Measurements from ENCODE around the gene NMS. TPM values are rescaled to one million over a fixed set of nuclear protein-coding genes. Genes with fewer than 3 reads are reported as not detected.

NMS gene, protein sequence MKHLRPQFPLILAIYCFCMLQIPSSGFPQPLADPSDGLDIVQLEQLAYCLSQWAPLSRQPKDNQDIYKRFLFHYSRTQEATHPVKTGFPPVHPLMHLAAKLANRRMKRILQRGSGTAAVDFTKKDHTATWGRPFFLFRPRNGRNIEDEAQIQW
- polyA plus RNA-seq (2013, experiment 1 of 2), result not detected
- not detected for polyA plus RNA-seq (2013, experiment 2 of 2)

DNA sequence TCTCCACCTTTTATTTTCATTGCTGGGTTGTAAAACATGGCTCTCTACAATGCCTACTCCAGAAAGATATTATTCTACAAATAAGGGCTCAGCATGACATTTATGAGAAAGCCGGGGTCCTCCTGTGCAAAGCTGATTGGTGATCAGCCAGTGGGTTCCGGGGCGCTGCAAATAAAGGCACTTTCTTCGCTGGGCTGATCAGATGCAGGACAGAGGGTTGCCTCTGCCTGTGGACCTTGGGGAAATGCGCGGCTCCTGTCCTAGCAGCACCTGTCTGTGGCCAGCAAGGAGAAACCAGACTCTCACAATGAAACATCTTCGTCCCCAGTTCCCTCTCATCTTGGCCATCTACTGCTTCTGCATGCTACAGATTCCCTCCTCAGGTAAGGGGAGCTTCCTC lies at the start of gene NMS:
TSS of gene NMS (plus strand) at position 301 of the 400 bp plus-strand sequence. CDS start at position 308, 7 bp downstream.
- H2BK120ac ChIP-seq (ENCODE audit: low read depth, low read length), result no peak within 1 kb of the TSS
- H3K18ac ChIP-seq (ENCODE audit: low read length), result no peak within 1 kb of the TSS
- H3K14ac ChIP-seq (ENCODE audit: low read length), result no peak within 1 kb of the TSS
- no peak within 1 kb of the TSS for H4K8ac ChIP-seq (ENCODE audit: low read depth, low read length)
- H3K79me1 ChIP-seq (ENCODE audit: low read depth, low read length), result no peaks in the 10 kb centered on the region
- H3K27me3 ChIP-seq (ENCODE audit: control insufficient read depth in 3 of 3, insufficient read depth in 3 of 3, low read depth in 1 of 3, low read length in 3 of 3), result no peaks in the 10 kb centered on the region
- H2BK12ac ChIP-seq (ENCODE audit: low read length), result no peak within 1 kb of the TSS
- no peak within 1 kb of the TSS for H3K4me2 ChIP-seq (ENCODE audit: insufficient read depth, low read length, poor library complexity, severe bottlenecking)
- no peak within 1 kb of the TSS for H3K9ac ChIP-seq (ENCODE audit: low read depth, low read length, poor library complexity)
- no peak within 1 kb of the TSS for H3K23ac ChIP-seq (ENCODE audit: low read depth, low read length, poor library complexity)
- WGBS, 2 donors (ENCODE audit: extremely low coverage in 2 of 2, insufficient read length in 2 of 2, insufficient replicate concordance in 1 of 2), result no CpG with 5 or more reads among the region's 7 CpGs
- no peak within 1 kb of the TSS for H2BK15ac ChIP-seq (ENCODE audit: low read length)
- H2BK5ac ChIP-seq (ENCODE audit: low read length), result no peak within 1 kb of the TSS
- no peak within 1 kb of the TSS for H4K91ac ChIP-seq (ENCODE audit: low read depth, low read length, poor library complexity)
- H2AFZ ChIP-seq (ENCODE audit: low read length), result no peak within 1 kb of the TSS
- H3K4ac ChIP-seq (ENCODE audit: low read length), result no peak within 1 kb of the TSS
- no peak within 1 kb of the TSS for H3K27ac ChIP-seq (replicated peaks; ENCODE audit: low read length)
- H3K9me3 ChIP-seq (replicated peaks in 1 of 2; ENCODE audit: control insufficient read depth in 2 of 2, insufficient read depth in 1 of 2, low read depth in 1 of 2, low read length in 2 of 2), result no peaks in the 10 kb centered on the region
- no peak for DNase-seq (ENCODE audit: low spot score)
- no peak within 1 kb of the TSS for H2AK5ac ChIP-seq (ENCODE audit: low read depth, low read length)
- H3K4me3 ChIP-seq (ENCODE audit: low read length in 2 of 2), result no peak within 1 kb of the TSS
- no peaks in the 10 kb centered on the region for H3K36me3 ChIP-seq (replicated peaks in 1 of 2; ENCODE audit: control insufficient read depth in 2 of 2, insufficient read depth in 2 of 2, low read length in 2 of 2)
- no peaks in the 10 kb centered on the region for H3K4me1 ChIP-seq (ENCODE audit: control insufficient read depth in 2 of 2, insufficient read depth in 1 of 2, low read depth in 1 of 2, low read length in 2 of 2)

- Histone ChIP-seq H2BK5ac (ENCODE audit: low read length) (no peak overlapping the region), H3K9ac (ENCODE audit: low read depth, low read length, poor library complexity) (no peak overlapping the region), H3K36me3 (replicated peaks in 1 of 2; ENCODE audit: control insufficient read depth in 2 of 2, insufficient read depth in 2 of 2, low read length in 2 of 2) (no peaks in the 10 kb centered on the region), H4K91ac (ENCODE audit: low read depth, low read length, poor library complexity) (no peak overlapping the region), H3K18ac (ENCODE audit: low read length) (no peak overlapping the region), H3K27me3 (ENCODE audit: control insufficient read depth in 3 of 3, insufficient read depth in 3 of 3, low read depth in 1 of 3, low read length in 3 of 3) (peaks cover 0 to 10% (median 0%) of the 10 kb centered on the region in 3 experiments), H3K14ac (ENCODE audit: low read length) (no peak overlapping the region), H3K4me3 (ENCODE audit: low read length in 2 of 2) (no peak overlapping the region), H3K4ac (ENCODE audit: low read length) (no peak overlapping the region), H3K23ac (ENCODE audit: low read depth, low read length, poor library complexity) (no peak overlapping the region), H3K27ac (replicated peaks; ENCODE audit: low read length) (no peak overlapping the region), H2AK5ac (ENCODE audit: low read depth, low read length) (no peak overlapping the region), H3K4me2 (ENCODE audit: insufficient read depth, low read length, poor library complexity, severe bottlenecking) (no peak overlapping the region), H2AFZ (ENCODE audit: low read length) (no peak overlapping the region), H3K9me3 (replicated peaks in 1 of 2; ENCODE audit: control insufficient read depth in 2 of 2, insufficient read depth in 1 of 2, low read depth in 1 of 2, low read length in 2 of 2) (no peaks in the 10 kb centered on the region), H3K4me1 (ENCODE audit: control insufficient read depth in 2 of 2, insufficient read depth in 1 of 2, low read depth in 1 of 2, low read length in 2 of 2) (no peaks in the 10 kb centered on the region), H3K79me1 (ENCODE audit: low read depth, low read length) (no peaks in the 10 kb centered on the region), H2BK12ac (ENCODE audit: low read length) (no peak overlapping the region), H4K8ac (ENCODE audit: low read depth, low read length) (no peak overlapping the region), H2BK120ac (ENCODE audit: low read depth, low read length) (no peak overlapping the region), H2BK15ac (ENCODE audit: low read length) (no peak overlapping the region)
- no CpG with 5 or more reads among the region's 4 CpGs for WGBS, 2 donors (ENCODE audit: extremely low coverage in 2 of 2, insufficient read length in 2 of 2, insufficient replicate concordance in 1 of 2)
- no peak for DNase-seq (ENCODE audit: low spot score)
Measured at GRCh38 chr2:100422320-100423055, 47.8 kb upstream of the NMS start.

- H3K4me3 ChIP-seq (ENCODE audit: low read length in 2 of 2), result no peak overlapping the region
- no peak overlapping the region for H2AFZ ChIP-seq (ENCODE audit: low read length)
- H2BK120ac ChIP-seq (ENCODE audit: low read depth, low read length), result no peak overlapping the region
- H2BK12ac ChIP-seq (ENCODE audit: low read length), result no peak overlapping the region
- no peak overlapping the region for H3K23ac ChIP-seq (ENCODE audit: low read depth, low read length, poor library complexity)
- no peaks in the 10 kb centered on the region for H3K4me1 ChIP-seq (ENCODE audit: control insufficient read depth in 2 of 2, insufficient read depth in 1 of 2, low read depth in 1 of 2, low read length in 2 of 2)
- H3K4me2 ChIP-seq (ENCODE audit: insufficient read depth, low read length, poor library complexity, severe bottlenecking), result no peak overlapping the region
- no CpG with 5 or more reads among the region's 1 CpG for WGBS, 2 donors (ENCODE audit: extremely low coverage in 2 of 2, insufficient read length in 2 of 2, insufficient replicate concordance in 1 of 2)
- no peak for DNase-seq (ENCODE audit: low spot score)
- H2BK5ac ChIP-seq (ENCODE audit: low read length), result no peak overlapping the region
- H3K27ac ChIP-seq (replicated peaks; ENCODE audit: low read length), result no peak overlapping the region
- no peak overlapping the region for H2AK5ac ChIP-seq (ENCODE audit: low read depth, low read length)
- no peak overlapping the region for H3K9ac ChIP-seq (ENCODE audit: low read depth, low read length, poor library complexity)
- no peak overlapping the region for H3K4ac ChIP-seq (ENCODE audit: low read length)
- H3K9me3 ChIP-seq (replicated peaks in 1 of 2; ENCODE audit: control insufficient read depth in 2 of 2, insufficient read depth in 1 of 2, low read depth in 1 of 2, low read length in 2 of 2), result no peaks in the 10 kb centered on the region
- no peak overlapping the region for H3K18ac ChIP-seq (ENCODE audit: low read length)
- H3K14ac ChIP-seq (ENCODE audit: low read length), result no peak overlapping the region
- no peaks in the 10 kb centered on the region for H3K36me3 ChIP-seq (replicated peaks in 1 of 2; ENCODE audit: control insufficient read depth in 2 of 2, insufficient read depth in 2 of 2, low read length in 2 of 2)
- H2BK15ac ChIP-seq (ENCODE audit: low read length), result no peak overlapping the region
- no peak overlapping the region for H4K91ac ChIP-seq (ENCODE audit: low read depth, low read length, poor library complexity)
- no peaks in the 10 kb centered on the region for H3K79me1 ChIP-seq (ENCODE audit: low read depth, low read length)
- H3K27me3 ChIP-seq (ENCODE audit: control insufficient read depth in 3 of 3, insufficient read depth in 3 of 3, low read depth in 1 of 3, low read length in 3 of 3), result peaks cover 0 to 10% (median 0%) of the 10 kb centered on the region in 3 experiments
- H4K8ac ChIP-seq (ENCODE audit: low read depth, low read length), result no peak overlapping the region
Measured at GRCh38 chr2:100423631-100424030, 46.7 kb upstream of the NMS start.

- H3K23ac ChIP-seq (ENCODE audit: low read depth, low read length, poor library complexity), result no peak overlapping the region
- H3K27me3 ChIP-seq (ENCODE audit: control insufficient read depth in 3 of 3, insufficient read depth in 3 of 3, low read depth in 1 of 3, low read length in 3 of 3), result peaks cover 0 to 10% (median 0%) of the 10 kb centered on the region in 3 experiments
- no peak overlapping the region for H3K9ac ChIP-seq (ENCODE audit: low read depth, low read length, poor library complexity)
- DNase-seq (ENCODE audit: low spot score), result no peak
- no peaks in the 10 kb centered on the region for H3K36me3 ChIP-seq (replicated peaks in 1 of 2; ENCODE audit: control insufficient read depth in 2 of 2, insufficient read depth in 2 of 2, low read length in 2 of 2)
- H2BK120ac ChIP-seq (ENCODE audit: low read depth, low read length), result no peak overlapping the region
- H2AFZ ChIP-seq (ENCODE audit: low read length), result no peak overlapping the region
- H3K27ac ChIP-seq (replicated peaks; ENCODE audit: low read length), result no peak overlapping the region
- H2BK12ac ChIP-seq (ENCODE audit: low read length), result no peak overlapping the region
- H4K8ac ChIP-seq (ENCODE audit: low read depth, low read length), result no peak overlapping the region
- H4K91ac ChIP-seq (ENCODE audit: low read depth, low read length, poor library complexity), result no peak overlapping the region
- no CpG with 5 or more reads among the region's 4 CpGs for WGBS, 2 donors (ENCODE audit: extremely low coverage in 2 of 2, insufficient read length in 2 of 2, insufficient replicate concordance in 1 of 2)
- H3K4ac ChIP-seq (ENCODE audit: low read length), result no peak overlapping the region
- H3K4me3 ChIP-seq (ENCODE audit: low read length in 2 of 2), result no peak overlapping the region
- H2BK5ac ChIP-seq (ENCODE audit: low read length), result no peak overlapping the region
- no peaks in the 10 kb centered on the region for H3K79me1 ChIP-seq (ENCODE audit: low read depth, low read length)
- H3K4me2 ChIP-seq (ENCODE audit: insufficient read depth, low read length, poor library complexity, severe bottlenecking), result no peak overlapping the region
- no peak overlapping the region for H3K14ac ChIP-seq (ENCODE audit: low read length)
- H3K4me1 ChIP-seq (ENCODE audit: control insufficient read depth in 2 of 2, insufficient read depth in 1 of 2, low read depth in 1 of 2, low read length in 2 of 2), result no peaks in the 10 kb centered on the region
- no peak overlapping the region for H2BK15ac ChIP-seq (ENCODE audit: low read length)
- H3K9me3 ChIP-seq (replicated peaks in 1 of 2; ENCODE audit: control insufficient read depth in 2 of 2, insufficient read depth in 1 of 2, low read depth in 1 of 2, low read length in 2 of 2), result no peaks in the 10 kb centered on the region
- no peak overlapping the region for H3K18ac ChIP-seq (ENCODE audit: low read length)
- H2AK5ac ChIP-seq (ENCODE audit: low read depth, low read length), result no peak overlapping the region
Measured at GRCh38 chr2:100424277-100424875, 45.9 kb upstream of the NMS start.

Data from neuronal stem cell (in vitro differentiated cells).